HG03354 (cell line): ENCODE data around the gene ZFYVE1.
"Not testable (repeated sequence)": the region's sequence is repeated elsewhere in the genome, so short reads cannot be mapped to it uniquely, and the experiment has no call there.

Experiments
- ATAC-seq: cut with Tn5 transposase; IDR thresholded peaks from one replicate; pipeline ENCODE4 v1.9.1; 2021; ENCODE audit warnings: mild to moderate bottlenecking; ENCODE audit not compliant: unreplicated experiment, poor library complexity, severe bottlenecking

ZFYVE1 gene

DNA sequence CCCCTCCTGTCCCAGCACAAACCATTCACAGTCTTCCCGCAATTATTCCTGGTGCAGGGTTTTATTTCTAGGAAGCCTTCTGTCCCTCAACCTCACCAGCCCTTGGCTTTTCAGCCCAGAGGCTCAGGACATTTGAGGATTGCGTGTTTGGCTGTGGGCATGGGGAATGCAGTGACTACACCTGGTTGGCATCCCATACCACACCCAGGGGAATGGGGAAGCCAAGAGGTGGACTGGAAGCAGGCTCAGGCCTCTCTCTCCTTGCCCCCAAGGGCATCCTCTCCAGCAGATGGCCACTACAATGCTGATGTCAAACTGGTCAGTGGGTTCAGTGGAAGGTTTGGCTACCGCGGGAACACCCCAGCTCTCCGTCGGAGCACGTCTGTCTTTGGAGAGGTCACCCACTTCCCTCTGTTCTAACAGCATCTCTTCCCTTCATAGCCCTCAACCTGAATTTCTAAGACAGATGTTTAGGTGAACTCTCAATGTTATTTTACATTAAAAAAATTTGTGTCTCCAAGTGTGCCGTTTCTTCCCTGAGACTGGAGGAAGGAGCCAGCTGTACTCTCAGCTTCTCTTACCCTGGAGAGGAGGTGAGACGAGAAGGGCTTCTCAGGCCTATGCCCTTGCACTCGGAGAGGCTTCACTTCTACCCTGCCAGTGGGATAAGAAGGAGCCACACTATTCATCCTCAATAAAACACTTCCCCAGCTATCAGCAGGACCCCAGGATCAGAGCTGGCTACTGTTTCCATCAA lies 65.1 kb downstream of the ZFYVE1 start:
- no peak for ATAC-seq

DNA sequence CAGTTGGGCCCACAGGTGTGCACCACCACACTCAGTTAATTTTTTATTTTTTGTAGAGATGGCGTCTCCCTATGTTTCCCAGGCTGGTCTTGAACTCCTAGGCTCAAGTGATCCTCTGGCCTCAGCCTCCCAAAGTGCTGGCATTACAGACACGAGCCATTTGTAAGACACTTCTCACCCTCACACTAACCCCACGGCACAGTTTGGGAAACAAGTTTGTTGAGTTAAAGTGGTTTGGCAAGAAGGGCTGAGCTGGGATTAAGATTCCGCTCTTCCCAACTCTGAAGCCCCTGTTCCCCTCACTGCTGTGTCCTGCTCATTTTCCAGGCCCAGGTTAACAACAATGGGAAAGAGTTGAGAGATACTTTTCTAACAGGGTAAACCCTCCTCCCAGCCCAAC lies 65.9 kb downstream of the ZFYVE1 start:
- not testable (repeated sequence) for ATAC-seq

DNA sequence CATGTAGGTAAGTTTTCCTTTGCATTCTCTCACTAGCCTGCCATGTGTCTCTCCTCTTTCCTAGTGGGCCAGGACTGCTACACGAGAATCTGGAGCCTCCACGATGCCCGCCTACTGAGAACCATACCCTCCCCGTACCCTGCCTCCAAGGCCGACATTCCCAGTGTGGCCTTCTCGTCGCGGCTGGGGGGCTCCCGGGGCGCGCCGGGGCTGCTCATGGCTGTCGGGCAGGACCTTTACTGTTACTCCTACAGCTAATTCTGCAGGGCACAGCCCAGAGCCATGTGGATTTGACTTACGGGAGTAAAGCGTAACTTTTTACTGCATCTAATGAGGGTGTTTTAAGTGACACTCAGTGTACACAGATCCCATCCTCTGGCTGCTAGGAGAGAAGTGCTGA lies 68.4 kb downstream of the ZFYVE1 start:
- ATAC-seq: no peak

DNA sequence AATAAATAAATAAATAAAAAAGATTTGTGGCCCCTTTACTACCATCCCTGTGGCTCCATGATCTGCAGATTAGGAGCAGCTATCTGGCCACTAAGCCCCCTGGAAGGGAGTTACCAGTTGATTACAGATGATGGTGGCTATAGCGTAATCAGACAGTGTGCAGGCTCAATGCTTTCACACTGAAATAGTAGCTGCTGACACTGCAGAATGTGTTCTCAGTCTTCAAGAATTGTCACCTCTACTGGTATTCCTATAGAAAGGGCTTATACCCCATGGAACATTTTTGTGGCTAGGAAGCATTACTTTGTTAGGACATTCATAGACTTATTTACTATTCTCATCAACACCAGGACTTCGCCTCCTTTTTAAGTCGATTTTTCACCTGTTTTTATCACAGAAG lies 69.7 kb downstream of the ZFYVE1 start:
- ATAC-seq: no peak

DNA sequence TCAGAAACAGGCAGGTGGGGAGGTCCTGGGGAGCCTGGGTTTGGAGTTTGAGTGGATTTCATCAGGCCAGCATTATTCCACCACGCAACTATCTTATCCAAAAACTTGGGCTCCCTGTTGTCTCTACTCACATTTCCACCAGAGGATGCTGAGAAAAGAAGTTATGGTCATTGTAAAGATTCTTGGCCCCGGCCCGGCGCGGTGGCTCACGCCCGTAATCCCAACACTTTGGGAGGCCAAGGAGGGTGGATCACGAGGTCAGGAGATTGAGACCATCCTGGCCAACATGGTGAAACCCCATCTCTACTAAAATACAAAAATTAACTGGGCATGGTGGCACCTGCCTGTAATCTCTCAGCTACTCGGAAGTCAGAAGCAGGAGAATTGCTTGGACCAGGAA lies 70.2 kb downstream of the ZFYVE1 start:
- ATAC-seq: not testable (repeated sequence)

DNA sequence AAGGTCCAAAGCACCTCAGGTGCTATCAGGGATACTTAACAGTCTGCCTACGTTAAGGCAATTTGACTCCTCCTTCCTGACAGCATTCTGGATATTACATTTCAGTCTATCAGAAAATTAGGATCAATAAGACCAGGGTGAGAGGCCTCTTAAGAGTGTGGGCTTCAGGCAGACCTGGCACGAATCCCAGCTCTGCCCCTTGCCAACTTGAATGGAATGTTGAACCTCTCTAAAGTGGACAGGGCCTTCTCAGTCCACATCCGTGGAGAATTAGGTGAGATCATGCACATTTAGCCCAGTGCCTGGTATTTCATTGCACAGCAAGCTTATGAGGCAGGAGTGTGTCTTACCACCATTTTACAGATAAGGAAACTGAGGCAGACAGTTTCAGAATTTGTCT lies 74.7 kb downstream of the ZFYVE1 start:
- ATAC-seq: no peak

DNA sequence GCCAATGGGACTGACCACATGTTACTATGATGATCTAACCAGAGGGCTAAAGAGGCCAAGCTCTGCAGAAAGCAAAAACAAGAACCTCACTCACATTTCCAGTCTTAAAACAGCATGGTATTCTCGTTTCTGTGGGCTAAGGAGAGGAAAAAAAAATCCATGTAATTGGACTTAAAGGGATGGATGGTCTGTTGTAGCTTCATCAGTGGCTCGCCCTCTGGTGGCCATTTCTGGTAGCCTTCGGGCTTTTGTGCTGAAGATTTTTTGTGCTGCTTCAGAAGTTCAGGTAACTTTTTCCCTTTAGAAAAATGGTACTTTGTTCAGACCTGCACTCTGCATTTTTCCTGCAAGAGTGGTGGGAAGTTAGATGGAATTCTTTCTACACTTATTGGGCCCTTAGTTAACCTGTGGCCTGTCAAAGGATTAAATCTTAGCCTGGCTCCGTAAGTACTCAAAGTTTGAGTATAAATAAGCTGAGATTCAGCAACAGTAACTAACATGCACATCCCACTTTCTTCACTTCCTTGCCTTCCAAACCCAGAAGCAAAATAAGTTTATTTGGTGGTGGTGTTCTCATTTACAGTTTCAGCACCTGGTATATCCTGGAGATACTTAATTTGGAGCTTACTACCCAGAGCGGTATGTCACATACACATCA lies 78.3 kb downstream of the ZFYVE1 start:
- no peak for ATAC-seq

DNA sequence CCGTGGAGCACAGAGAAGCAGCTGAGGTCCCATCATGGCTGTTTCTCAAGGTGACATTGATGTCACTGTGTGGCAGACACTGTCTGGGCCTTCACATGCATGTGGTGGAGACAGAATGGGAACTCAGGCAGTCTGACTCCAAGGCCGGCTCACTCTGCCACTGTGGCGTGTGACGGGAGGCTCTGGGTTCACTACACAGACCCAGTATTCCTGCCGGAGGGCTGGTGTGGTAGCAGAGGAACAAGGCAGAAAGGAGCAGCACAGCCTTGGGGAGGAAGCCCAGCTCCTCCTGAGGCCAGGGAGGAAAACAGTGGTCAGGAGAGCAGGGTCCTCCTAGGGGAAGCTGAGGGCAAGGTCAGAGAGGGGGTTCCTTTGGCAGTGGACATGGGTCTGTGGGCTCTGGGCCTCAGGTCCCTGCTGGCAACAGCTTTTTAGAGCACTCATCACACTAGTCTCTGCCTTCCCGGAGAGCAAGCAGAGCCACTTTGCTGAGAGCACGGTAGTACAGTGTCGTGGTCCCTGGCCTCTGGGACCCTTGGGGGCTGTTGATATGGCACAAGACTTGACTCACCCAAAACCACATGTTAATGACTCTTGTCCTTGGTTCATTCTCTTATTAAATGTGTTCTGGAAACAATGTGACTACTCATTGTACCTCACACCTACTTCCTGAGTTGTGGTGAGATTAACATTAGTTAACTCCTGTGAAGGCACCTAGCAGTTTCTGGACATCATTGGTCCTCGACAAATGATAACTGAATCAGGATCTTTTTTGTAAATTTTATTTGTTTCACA lies 79.3 kb downstream of the ZFYVE1 start:
- no peak for ATAC-seq

DNA sequence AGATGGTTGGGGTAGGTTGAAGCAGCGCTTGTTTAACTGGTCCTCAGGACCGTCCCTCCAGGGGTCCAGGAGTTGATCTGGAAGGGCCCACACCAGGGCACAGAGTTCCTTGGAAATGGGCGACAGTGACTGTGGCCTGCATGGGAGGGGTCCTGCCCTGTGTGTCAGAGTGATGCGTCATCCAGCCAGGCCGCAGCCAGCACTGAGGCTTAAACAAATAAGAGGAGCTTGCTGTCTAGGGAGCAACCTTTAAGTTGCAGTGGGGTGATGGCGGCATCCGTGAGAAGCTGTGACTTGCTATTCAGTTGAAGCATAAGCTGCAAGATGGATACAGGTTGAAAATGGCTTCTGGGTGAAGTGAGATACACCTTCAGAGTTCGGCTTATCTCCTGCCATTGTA lies 80.4 kb downstream of the ZFYVE1 start:
- no peak for ATAC-seq

DNA sequence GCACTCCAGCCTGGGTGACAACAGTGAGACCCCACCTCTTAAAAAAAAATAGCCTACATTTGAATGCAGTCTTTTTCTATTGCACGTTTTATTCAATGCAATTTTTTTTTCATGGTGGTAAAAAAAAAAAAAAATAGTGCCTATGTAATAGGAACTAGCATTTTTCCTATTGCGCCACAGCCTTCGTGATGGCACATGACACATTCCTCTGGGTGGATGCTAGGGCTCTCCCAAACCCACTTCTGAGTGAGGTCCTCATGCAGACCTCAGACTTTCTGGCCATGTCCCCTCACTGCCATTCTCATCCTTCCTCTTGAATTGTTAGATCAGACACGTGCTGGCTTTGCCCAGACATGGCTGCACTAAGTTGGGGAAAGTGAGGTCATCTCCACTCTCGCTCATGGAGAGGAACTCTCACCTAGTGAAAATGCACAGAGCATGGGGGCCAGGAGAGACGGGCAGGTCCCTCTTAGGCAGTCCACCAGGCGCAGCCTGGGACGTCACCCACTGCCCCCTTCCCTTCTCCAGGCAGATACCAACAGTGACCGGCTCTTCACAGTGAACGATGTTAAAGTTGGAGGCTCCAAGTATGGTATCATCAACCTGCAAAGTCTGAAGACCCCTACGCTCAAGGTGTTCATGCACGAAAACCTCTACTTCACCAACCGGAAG lies 81.4 kb downstream of the ZFYVE1 start:
- no peak for ATAC-seq

DNA sequence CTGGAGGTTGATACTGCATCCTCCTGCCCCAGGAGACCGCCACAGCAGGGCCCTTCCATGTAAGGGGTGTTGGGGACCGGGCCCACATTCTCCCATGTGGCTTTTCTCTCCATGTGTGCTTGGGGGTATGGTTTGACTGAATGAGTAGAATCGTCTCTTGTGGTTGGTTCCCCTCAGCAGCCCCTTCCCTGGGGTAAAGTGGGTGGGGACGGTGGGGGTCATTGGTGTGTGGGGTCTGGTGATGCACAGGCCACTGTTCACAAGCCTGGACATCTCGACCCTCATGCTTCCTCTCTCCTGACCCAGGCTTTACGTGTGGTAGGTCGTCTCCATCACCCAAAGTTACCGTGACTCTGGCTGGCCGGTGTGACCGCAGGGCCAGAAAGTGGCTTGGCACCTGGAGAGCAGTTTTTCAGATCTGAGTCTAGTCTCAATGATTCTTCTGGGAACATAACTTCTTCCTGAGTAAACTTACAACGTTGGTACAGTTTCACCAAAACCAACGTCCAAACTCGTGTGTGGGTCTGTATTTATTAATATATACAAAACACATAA lies 83.0 kb downstream of the ZFYVE1 start:
- ATAC-seq: no peak

DNA sequence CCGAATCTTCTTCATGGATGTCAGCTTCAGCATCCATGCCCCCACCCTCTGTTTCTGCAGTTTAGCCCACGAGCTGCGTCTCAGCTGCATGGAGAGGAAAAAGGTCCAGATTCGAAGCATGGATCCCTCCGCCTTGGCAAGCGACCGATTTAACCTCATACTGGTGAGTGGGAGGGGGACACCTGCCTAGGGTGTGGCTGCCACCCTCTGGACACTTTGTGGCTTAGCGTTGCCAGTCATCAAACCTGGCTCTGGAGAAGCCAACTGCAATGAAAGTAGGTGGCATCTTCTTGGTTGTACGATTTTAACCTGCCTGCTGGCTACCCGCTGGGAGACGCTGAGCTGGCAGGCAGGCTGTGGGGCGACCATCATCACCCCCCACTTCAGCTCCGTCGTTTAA lies 84.0 kb downstream of the ZFYVE1 start:
- no peak for ATAC-seq

DNA sequence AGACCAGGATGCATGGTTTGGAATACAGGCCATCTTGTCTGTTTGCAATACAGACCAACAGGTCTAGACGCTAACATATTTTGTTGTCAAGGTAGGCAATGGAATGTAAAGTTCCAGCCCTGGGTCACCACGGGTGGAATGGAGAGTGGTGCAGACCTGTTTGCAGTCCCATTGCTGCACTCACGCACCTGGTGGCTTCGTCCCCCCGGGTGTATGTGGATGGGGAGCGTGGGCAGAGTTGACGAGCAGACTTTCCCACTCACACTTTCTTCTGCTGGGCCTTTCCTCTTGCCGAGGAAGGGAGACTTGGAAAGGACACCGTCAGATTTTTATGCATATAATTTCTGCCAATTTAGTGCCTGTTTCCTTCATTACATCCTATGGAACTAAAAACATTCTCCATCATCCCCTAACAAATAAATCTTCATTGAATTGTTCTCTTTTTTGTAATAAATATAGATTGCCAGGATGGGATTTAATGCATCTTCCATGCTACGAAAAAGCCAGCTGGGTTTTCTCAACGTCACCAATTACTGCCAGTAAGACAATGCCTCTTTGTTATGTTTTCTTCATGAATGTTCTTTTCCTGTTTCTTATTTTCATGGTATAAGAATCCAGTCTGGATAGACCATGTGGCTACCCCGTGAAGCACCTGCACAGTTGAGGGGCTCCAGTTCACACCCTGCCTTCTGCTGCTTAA lies 85.5 kb downstream of the ZFYVE1 start:
- no peak for ATAC-seq

DNA sequence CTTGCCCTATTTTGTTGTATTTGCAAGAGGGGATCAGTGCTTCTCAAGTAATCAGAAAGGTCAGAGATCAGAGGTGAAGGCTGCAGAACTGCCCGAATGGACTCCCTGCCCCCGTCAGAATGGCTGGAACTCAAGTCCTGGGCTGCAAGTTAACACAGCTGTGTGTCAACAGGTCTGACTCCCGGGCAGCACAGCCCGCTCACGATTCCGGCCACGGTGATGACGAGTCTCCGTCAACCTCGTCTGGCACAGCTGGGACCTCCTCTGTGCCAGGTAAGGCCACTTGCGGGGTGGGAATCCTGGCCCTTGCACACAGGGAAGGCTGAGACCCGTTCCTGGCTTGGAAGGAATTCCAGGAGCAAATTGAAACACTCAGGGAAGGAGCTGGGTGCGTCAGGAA lies 87.3 kb downstream of the ZFYVE1 start:
- ATAC-seq: no peak

DNA sequence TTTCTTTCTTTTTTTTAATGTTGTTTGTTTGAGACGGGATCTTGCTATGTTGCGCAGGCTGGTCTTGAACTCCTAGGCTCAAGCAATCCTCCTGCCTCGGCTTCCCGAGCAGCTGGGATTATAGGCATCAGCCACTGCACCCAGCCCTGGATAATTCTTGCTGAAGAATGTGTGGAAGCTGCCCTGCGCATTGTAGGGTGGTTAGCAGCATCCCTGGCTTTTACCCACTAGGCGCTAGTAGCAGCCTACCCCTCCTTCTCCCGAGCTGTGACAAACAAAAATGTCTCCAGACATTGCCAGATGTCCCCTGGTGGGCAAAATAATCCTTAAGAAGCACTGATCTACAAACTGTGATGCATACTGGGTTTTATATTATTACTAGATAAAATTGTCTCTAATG lies 94.0 kb downstream of the ZFYVE1 start:
- no peak for ATAC-seq

DNA sequence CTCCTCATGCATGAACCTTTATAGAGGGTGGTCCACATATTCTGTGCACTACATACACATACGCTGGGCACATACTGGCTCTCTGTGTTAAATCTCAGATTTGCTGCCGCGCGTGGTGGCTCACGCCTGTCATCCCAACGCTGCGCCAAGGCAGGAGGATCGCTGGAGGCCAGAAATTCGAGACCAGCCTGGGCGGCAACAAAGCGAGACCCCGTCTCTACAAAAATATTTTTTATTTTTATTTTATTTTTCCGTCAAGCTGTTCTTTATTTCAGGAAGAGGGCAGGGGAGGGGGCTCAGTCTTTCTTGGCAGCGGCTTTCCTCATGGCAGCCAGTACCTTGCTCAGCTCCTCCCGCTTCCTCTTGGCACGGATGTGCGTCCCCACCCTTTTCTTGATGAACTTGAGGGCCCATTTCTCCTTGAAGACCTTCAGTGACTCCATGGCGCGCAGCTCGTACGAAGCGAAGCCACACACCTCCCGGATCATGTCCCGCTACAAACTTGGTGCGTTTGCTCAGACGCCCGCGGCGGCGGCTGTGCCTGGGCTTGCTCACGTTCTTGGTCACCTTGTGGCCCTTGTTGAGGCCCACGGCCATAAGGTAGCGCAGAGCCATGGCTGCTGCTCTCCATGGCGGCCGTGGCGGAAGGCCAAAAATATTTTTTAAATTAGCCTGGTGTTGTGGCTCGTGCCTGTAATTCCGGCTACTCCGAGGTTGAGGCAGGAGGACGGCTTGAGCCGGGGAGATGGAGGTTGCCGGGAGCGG lies 97.4 kb downstream of the ZFYVE1 start:
- ATAC-seq: no peak

DNA sequence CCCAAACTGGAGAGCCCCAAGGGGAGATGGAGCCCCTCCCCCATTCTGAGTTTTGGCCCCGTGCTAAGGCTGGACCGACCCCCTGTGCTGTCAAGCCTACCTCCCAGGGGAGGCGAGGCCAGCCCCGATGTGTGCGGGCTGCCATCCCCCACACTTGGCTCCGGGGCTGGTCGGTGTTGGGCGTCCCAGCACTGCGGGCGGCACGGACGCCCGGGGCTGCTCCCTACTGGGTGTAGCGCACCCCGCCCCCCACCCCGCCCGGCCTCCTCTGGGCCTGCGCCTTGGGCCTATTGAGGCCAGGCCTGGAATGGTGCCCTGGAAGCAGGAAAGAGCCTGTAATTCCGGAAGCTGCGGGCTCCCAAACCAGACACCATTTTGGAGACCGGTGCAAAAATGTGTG lies 98.0 kb downstream of the ZFYVE1 start:
- ATAC-seq: no peak

DNA sequence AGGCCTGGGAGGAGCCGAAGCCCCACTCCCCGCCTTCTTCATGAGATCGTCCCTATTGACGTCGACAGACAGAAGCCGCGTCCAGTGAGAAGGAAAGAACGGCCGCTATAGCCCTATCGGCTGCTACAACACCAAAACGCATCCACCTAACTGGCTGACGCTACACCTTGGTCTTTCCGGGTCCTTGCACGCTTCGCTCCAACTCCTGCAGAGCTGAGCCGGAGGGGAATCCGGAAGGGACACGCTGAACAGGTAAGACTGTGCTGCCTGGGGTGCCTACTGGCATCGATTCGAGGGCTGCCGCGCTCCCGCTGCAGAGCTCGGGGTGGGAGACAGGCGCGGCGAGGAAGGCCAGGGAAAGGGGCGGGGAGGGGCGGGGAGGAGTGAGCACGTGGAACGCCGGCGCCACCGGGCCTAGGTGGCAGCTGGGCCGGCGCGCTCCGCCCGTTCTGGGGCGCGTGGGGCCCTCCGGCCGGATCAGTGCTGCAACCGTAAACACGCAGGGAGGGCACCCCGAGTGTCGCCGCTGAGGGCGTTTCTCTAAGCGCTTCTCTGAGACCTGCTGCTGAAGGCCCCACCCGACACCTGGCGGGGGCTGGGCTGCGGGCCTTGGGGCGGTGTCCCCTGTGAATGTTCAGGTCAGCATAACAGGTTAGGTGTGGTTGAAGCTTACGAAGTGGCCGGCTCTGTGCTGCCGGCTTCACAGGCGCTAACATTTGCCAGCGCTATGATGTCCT lies 100.4 kb downstream of the ZFYVE1 start, which contains the start of gene DCAF4:
Gene DCAF4 (plus strand): TSS at position 173 of the 737 bp plus-strand sequence. CDS start 11,515 bp downstream, outside the sequence.
- ATAC-seq: peak; percentile 96
